GM18499 (cell line): Measurements from ENCODE around the gene SORL1.

Experiments
- ATAC-seq: cut with Tn5 transposase; IDR thresholded peaks from one replicate; pipeline ENCODE4 v1.9.1; 2021; ENCODE audit warnings: moderate number of reproducible peaks; ENCODE audit not compliant: insufficient read depth, unreplicated experiment

SORL1 gene

GRCh38 chr11:121559606-121560200 is 107.6 kb downstream of the SORL1 start:
- no peak for ATAC-seq

DNA sequence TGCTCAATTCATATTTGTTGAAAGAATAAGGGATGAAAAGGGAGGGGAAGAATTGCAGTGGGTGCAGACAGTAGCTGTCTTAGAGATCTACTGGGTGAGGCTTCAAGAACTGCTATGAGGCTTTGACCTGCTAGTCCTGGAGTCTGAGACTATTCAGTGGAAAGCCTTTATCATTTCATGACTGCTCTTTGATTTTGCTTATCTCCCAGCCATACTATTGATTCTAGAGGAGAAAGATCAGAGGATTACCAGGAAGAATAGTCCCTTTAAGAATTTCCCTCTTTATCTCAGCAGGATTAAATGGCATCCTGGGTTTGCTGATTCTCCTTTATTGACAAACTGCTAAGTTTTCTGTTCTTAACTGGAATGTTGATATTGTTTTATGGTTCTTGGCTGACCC is 108.1 kb downstream of the SORL1 start:
- no peak for ATAC-seq

- ATAC-seq, result no peak
Observed at GRCh38 chr11:121561240-121561639, 109.1 kb downstream of the SORL1 start.

DNA sequence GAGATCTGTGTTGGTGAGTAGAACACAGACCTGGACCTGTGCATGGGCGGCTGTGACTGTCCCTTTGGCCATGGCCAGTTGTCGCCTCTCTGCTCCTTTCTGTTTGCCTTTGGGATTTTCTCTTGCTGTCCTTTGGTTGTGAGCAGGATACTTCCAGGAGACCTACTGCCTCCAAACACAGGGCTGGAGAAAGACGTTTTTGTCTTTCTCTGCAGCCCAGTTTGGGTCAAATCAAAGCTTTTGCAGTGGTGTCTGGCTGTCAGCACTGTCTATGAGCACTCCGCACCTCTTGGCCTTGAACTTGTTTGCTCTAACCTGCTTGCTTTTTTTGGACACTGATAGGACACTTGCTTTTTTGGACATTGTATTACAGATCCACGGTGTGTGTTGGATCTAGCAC is 109.6 kb downstream of the SORL1 start:
- ATAC-seq, result no peak

DNA sequence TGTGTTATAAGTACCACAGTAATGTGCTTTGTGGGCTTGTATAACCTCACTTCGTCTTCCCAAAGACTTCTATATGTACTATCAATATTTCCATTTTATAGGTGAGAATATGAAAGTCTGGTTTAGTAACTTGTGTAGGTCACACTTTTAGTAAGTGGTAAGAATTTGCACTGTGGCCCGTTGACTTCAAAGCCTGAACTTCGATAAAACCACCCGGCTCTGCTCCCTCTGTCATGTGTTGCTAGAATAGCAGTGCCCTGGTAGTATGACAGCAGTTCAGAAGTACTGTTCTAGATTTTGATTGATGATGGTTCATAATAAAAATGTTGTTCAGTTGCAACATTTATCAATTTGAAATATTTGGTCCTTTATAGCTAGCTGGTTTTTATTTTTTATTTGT is 110.9 kb downstream of the SORL1 start:
- ATAC-seq, result no peak

DNA sequence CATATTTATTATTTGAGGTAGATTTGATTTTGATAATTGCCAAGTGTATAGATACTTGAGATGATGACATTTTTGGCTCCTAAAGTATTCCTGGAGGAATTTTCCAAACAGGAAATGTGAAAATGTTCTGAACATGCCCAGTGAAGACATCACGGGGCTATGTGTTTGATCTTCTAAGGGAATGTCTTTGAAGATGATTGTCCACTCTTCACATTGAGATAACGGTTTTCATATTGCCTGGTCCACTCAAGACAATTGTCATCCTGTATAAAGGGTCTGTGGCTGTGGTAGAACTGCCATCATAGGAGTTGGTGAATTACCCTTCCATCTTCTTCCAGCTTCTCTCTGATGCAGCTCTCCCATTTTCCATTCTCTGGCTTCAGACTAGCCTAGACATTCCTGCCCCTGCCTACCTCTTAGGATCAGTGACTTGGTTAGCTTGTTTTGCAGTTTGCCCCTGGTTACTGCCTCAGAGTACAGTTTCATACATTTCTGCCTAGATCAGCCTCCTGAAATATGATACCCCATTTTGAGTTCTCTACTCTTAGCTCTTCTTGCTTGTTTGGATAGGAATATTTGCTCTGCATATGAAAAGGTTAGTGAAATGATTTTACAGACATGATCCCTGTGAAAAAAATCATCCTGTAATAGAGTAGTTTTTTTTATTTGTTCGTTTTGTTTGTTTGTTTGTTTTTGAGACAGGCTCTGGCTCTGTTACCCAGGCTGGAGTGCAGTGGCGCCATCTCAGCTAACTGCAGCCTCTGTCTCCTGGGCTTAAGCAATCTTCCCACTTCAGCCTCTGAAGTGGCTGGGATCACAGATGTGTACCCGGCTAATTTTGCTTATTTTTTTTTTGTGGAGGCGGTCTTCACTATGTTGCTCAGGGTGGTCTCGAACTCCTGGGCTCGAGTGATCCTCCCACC is 112.0 kb downstream of the SORL1 start:
- ATAC-seq, result no peak

DNA sequence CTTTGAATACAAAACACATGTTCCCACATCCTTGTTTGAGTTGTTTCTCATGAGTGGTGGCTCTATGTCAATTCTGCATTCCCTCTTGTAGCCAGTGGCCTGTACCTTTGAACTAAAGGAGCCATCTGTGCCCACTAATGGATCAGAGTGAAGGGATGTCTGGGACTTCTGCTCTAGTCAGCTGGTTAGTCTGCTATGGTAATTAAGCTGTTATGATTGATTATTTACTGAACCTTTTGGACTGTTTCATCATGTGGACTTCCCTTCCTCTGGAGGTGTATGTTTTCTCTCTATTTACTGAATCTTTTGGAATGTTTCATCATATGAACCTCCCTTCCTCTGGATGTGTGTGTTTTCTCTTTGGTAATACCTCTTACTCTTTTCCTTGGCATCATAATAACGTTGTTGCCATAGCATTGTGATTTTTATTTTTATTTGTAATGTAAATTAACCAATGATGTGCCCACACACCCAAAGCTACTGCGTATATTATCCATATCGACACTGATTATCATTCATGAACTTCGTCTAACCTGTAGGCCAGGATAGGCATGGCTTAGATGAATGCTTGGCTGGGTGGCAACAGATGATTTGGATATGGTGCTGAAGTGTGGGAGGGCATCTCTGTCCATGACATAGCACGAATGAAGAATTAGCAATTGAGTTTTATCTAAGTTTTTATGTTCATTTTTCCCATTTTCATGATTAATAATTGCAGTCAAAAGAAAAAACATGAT is 113.0 kb downstream of the SORL1 start:
- no peak for ATAC-seq

GRCh38 chr11:121566279-121567168 is 114.4 kb downstream of the SORL1 start:
- no peak for ATAC-seq

DNA sequence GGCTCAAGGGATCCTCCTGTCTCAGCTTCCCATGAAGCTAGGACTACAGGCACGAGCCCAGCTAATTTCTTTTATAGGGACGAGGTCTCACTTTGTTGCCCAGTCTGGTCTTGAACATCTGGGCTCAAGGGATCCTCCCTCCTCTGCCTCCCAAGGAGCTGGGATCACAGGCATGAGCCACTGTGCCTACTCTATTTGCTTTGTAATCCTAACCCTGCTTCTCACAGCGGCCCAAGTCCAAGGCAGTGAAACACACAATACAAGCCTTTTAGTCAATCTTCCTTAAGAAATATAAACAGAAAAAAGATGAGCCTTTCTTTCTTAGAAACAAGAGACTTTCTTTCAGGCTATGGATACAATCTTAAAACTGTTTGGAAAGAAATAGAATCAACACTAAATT is 115.9 kb downstream of the SORL1 start:
- no peak for ATAC-seq

DNA sequence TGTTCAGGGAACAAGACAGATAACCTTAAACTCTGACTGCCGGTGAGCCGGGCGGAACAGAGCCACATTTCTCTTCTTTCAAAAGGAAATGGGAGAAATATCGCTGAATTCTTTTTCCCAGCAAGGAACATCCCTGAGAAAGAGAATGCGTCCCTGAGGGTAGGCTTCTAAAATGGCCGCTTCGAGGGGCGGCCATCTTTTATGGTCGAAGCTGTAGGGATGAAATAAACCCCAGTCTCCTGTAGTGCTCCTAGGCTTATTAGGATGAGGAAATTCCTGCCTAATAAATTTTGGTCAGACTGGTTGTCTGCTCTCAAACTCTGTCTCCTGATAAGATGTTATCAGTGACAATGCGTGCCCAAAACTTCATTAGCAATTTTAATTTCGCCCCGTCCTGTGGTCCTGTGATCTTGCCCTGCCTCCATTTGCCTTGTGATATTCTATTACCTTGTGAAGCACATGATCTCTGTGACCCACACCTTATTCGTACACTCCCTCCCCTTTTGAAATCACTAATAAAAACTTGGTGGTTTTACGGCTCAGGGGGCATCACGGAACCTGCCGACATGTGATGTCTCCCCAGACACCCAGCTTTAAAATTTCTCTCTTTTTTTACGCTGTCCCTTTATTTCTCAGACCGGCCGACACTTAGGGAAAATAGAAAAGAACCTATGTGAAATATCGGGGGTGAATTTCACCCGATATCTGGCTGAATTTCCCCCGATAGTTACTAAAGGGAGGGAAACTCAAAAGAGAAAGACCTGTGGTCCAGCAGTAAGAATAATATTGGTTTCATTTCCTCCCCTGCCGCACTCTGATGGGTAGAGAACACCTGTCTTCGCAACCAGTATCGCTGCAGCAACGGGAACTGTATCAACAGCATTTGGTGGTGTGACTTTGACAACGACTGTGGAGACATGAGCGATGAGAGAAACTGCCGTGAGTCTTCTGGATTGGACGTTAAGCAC is 117.5 kb downstream of the SORL1 start:
- peak; percentile 92 for ATAC-seq

- no peak for ATAC-seq
Observed at GRCh38 chr11:121570453-121570852, 118.3 kb downstream of the SORL1 start.

GRCh38 chr11:121571506-121571905 is 119.4 kb downstream of the SORL1 start:
- no peak for ATAC-seq

- ATAC-seq, result no peak
Observed at GRCh38 chr11:121572571-121573059, 120.5 kb downstream of the SORL1 start.

DNA sequence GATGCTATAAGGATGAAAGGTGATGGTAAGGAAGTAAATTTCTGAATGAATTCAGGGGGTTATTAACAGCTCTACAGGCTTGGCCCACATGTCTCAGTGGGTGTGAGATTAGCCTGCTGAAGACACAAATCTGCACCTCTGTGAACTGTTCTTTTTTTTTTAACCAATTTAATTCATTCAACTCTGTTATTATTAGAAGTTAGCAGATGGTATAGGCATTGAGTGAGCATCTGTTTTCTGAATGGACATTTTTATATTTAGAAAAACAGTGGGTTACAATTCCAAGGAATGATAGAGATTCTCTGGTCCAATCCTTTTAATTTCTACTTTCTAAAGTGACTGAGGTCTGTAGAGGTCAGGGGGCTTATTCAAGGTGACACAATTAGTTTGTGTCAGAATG is 122.7 kb downstream of the SORL1 start:
- no peak for ATAC-seq

- no peak for ATAC-seq
Observed at GRCh38 chr11:121575250-121575962, 123.3 kb downstream of the SORL1 start.

- no peak for ATAC-seq
Observed at GRCh38 chr11:121575963-121576290, 123.8 kb downstream of the SORL1 start.

DNA sequence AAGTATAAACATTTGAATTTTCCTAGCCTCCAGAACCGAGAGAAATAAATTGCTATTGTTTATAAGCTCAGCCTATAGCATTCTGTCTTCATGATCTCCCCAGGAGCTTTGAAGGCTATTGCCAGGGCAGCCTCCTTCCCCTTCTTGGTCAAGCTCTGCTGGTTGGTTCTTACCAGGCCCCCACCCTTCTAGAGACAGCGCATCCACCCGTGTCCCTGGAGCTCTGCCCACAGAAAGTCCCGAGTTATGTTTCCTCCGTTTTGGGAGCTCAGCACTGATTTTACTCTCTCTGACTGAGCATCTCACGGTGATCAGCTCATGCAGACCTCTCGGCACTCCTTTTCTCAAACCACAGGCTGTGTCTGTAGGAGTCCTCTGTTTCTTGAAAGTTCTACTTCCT is 124.4 kb downstream of the SORL1 start:
- no peak for ATAC-seq

GRCh38 chr11:121577106-121577848 is 125.2 kb downstream of the SORL1 start:
- no peak for ATAC-seq
